ENCODE results near the gene TBC1D8.

The TBC1D8 gene

GRCh38 chr2:101113441-101114267 is 37.5 kb downstream of the TBC1D8 start:
- Mint-ChIP-seq H3K4me3 (no peak overlapping the region), H3K36me3 (ENCODE audit: low read depth) (no peaks in the 10 kb centered on the region), H3K27ac (no peak overlapping the region), H3K27me3 (no peaks in the 10 kb centered on the region), H3K9me3 (no peaks in the 10 kb centered on the region), H3K4me1 (ENCODE audit: low read depth) (no peaks in the 10 kb centered on the region)

GRCh38 chr2:101112772-101113157 is 38.4 kb downstream of the TBC1D8 start:
- Mint-ChIP-seq H3K36me3 (ENCODE audit: low read depth) (no peaks in the 10 kb centered on the region), H3K4me1 (ENCODE audit: low read depth) (no peaks in the 10 kb centered on the region), H3K27me3 (no peaks in the 10 kb centered on the region), H3K9me3 (no peaks in the 10 kb centered on the region), H3K4me3 (no peak overlapping the region), H3K27ac (no peak overlapping the region)

GRCh38 chr2:101111917-101112771 is 39.0 kb downstream of the TBC1D8 start:
- H3K4me3 Mint-ChIP-seq: no peak overlapping the region
- H3K36me3 Mint-ChIP-seq (ENCODE audit: low read depth): no peaks in the 10 kb centered on the region
- H3K9me3 Mint-ChIP-seq: no peaks in the 10 kb centered on the region
- no peak overlapping the region for H3K27ac Mint-ChIP-seq
- H3K27me3 Mint-ChIP-seq: no peaks in the 10 kb centered on the region
- H3K4me1 Mint-ChIP-seq (ENCODE audit: low read depth): no peaks in the 10 kb centered on the region

- no peaks in the 10 kb centered on the region for H3K4me1 Mint-ChIP-seq (ENCODE audit: low read depth)
- H3K9me3 Mint-ChIP-seq: no peaks in the 10 kb centered on the region
- H3K4me3 Mint-ChIP-seq: no peak overlapping the region
- no peaks in the 10 kb centered on the region for H3K36me3 Mint-ChIP-seq (ENCODE audit: low read depth)
- H3K27me3 Mint-ChIP-seq: no peaks in the 10 kb centered on the region
- no peak overlapping the region for H3K27ac Mint-ChIP-seq
Observed at GRCh38 chr2:101111262-101111838, 39.8 kb downstream of the TBC1D8 start.

GRCh38 chr2:101109451-101110118 is 41.6 kb downstream of the TBC1D8 start:
- no peak overlapping the region for H3K4me3 Mint-ChIP-seq
- H3K36me3 Mint-ChIP-seq (ENCODE audit: low read depth): no peaks in the 10 kb centered on the region
- no peaks in the 10 kb centered on the region for H3K27me3 Mint-ChIP-seq
- no peak overlapping the region for H3K27ac Mint-ChIP-seq
- no peaks in the 10 kb centered on the region for H3K9me3 Mint-ChIP-seq
- H3K4me1 Mint-ChIP-seq (ENCODE audit: low read depth): no peaks in the 10 kb centered on the region

- H3K4me1 Mint-ChIP-seq (ENCODE audit: low read depth): no peaks in the 10 kb centered on the region
- H3K27me3 Mint-ChIP-seq: no peaks in the 10 kb centered on the region
- no peak overlapping the region for H3K4me3 Mint-ChIP-seq
- no peaks in the 10 kb centered on the region for H3K36me3 Mint-ChIP-seq (ENCODE audit: low read depth)
- H3K27ac Mint-ChIP-seq: no peak overlapping the region
- no peaks in the 10 kb centered on the region for H3K9me3 Mint-ChIP-seq
Observed at GRCh38 chr2:101108357-101108756, 42.8 kb downstream of the TBC1D8 start.

- Mint-ChIP-seq H3K27me3 (no peaks in the 10 kb centered on the region), H3K4me3 (no peak overlapping the region)
Observed at GRCh38 chr2:101107241-101107640, 43.9 kb downstream of the TBC1D8 start.

GRCh38 chr2:101106453-101107181 is 44.6 kb downstream of the TBC1D8 start:
- Mint-ChIP-seq H3K4me1 (ENCODE audit: low read depth) (no peaks in the 10 kb centered on the region), H3K27me3 (no peaks in the 10 kb centered on the region), H3K27ac (no peak overlapping the region), H3K9me3 (peaks cover 8% of the 10 kb centered on the region), H3K36me3 (ENCODE audit: low read depth) (no peaks in the 10 kb centered on the region), H3K4me3 (no peak overlapping the region)

More at GRCh38 chr2:101107241-101107640, 43.9 kb downstream of the TBC1D8 start:
- Mint-ChIP-seq H3K36me3 (ENCODE audit: low read depth) (no peaks in the 10 kb centered on the region), H3K27ac (no peak overlapping the region), H3K9me3 (peaks cover 8% of the 10 kb centered on the region), H3K4me1 (ENCODE audit: low read depth) (no peaks in the 10 kb centered on the region)

GRCh38 chr2:101105654-101106053 is 45.5 kb downstream of the TBC1D8 start:
- H3K4me3 Mint-ChIP-seq: no peak overlapping the region
- peaks cover 8% of the 10 kb centered on the region for H3K9me3 Mint-ChIP-seq
- H3K27ac Mint-ChIP-seq: no peak overlapping the region
- no peaks in the 10 kb centered on the region for H3K4me1 Mint-ChIP-seq (ENCODE audit: low read depth)
- no peaks in the 10 kb centered on the region for H3K36me3 Mint-ChIP-seq (ENCODE audit: low read depth)
- H3K27me3 Mint-ChIP-seq: no peaks in the 10 kb centered on the region

GRCh38 chr2:101097638-101098037 is 53.5 kb downstream of the TBC1D8 start:
- Mint-ChIP-seq H3K27ac (no peak overlapping the region), H3K27me3 (peaks cover 11% of the 10 kb centered on the region), H3K9me3 (peaks cover 12% of the 10 kb centered on the region), H3K36me3 (ENCODE audit: low read depth) (no peaks in the 10 kb centered on the region), H3K4me3 (no peak overlapping the region), H3K4me1 (ENCODE audit: low read depth) (no peaks in the 10 kb centered on the region)

- Mint-ChIP-seq H3K36me3 (ENCODE audit: low read depth) (no peaks in the 10 kb centered on the region), H3K4me3 (no peak overlapping the region), H3K4me1 (ENCODE audit: low read depth) (no peaks in the 10 kb centered on the region), H3K27me3 (peaks cover 11% of the 10 kb centered on the region), H3K9me3 (peaks cover 9% of the 10 kb centered on the region), H3K27ac (no peak overlapping the region)
Observed at GRCh38 chr2:101096619-101097142, 54.5 kb downstream of the TBC1D8 start.

GRCh38 chr2:101094351-101094750 is 56.8 kb downstream of the TBC1D8 start:
- H3K27ac Mint-ChIP-seq: no peak overlapping the region
- H3K36me3 Mint-ChIP-seq (ENCODE audit: low read depth): no peaks in the 10 kb centered on the region
- no peak overlapping the region for H3K4me3 Mint-ChIP-seq
- peaks cover 8% of the 10 kb centered on the region for H3K9me3 Mint-ChIP-seq
- H3K4me1 Mint-ChIP-seq (ENCODE audit: low read depth): peaks cover 4% of the 10 kb centered on the region
- H3K27me3 Mint-ChIP-seq: peaks cover 10% of the 10 kb centered on the region

GRCh38 chr2:101089942-101090799 is 61.0 kb downstream of the TBC1D8 start:
- H3K36me3 Mint-ChIP-seq (ENCODE audit: low read depth): peaks cover 4% of the 10 kb centered on the region
- no peak overlapping the region for H3K27ac Mint-ChIP-seq
- no peaks in the 10 kb centered on the region for H3K9me3 Mint-ChIP-seq
- peaks cover 14% of the 10 kb centered on the region for H3K4me1 Mint-ChIP-seq (ENCODE audit: low read depth)
- no peaks in the 10 kb centered on the region for H3K27me3 Mint-ChIP-seq
- no peak overlapping the region for H3K4me3 Mint-ChIP-seq
